HPDE6-E6E7 (cell line): Measurements from ENCODE around the gene BIN1.

Source experiments
- DNase-seq: peaks from one replicate; pipeline ENCODE4 v3.0.0; 2011; ENCODE audit warnings: missing footprints; ENCODE audit errors: extremely low spot score

BIN1 gene

DNA sequence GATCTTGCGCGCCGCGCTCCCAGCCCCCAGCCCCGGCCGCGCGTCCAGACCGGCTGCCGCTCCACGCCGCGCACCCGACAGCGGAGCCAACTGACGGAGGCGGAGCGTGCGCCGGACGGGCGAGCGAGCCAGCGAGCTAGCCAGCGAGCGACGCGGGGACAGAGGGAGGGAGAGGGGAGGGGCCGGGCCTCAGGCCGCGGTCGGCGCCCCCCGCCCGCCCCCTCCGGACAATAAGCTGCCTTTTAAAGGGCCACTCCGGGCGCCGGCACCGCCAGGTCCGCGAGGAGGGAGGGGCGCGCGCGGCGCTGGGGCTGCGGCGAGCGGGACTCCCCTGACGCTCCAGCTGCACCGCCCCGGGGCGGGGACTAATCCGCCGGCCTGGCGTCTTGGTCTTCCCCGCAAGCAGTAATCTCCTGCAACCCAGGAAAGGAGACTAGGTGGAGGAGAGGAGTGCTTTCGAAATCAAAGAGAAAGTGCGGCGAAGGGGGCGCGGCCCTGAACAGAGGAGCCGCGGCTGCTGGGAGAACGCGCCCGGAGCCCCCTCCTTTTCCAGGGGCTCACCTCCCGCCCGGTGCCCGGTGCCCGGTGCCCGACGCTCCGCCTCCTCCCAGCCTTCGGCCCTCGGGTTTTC, at the start of gene BIN1:
Gene BIN1, minus strand, starts transcription at position 164 of the 631 bp plus-strand sequence. CDS start 211 bp downstream, outside the sequence.
- DNase-seq = peak; percentile 97

GRCh38 chr2:127155947-127156346, 49.0 kb upstream of the BIN1 start:
- DNase-seq = no peak

- DNase-seq = no peak
Observed at GRCh38 chr2:127155028-127155581, 48.2 kb upstream of the BIN1 start.

DNA sequence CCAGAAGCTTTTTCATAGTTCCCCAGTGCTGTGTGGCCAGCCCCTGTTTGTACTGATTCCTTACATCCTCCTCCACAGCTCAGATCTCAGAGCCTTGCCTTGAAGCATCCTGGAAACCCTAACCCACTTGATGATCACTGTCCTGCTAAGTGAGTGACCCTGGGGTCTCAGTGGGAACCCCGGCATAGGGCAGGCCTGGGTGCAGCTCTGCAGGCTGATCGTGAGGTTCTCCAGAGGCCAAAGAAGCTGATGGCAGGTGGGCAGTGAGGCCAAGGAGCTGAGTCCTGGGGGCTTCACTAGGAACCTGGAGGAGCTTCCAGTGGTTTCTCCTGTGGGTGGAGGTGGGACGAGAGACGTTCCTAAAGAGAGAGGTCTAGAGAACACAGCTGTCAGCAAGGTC, 47.4 kb upstream of the BIN1 start:
- no peak for DNase-seq

DNA sequence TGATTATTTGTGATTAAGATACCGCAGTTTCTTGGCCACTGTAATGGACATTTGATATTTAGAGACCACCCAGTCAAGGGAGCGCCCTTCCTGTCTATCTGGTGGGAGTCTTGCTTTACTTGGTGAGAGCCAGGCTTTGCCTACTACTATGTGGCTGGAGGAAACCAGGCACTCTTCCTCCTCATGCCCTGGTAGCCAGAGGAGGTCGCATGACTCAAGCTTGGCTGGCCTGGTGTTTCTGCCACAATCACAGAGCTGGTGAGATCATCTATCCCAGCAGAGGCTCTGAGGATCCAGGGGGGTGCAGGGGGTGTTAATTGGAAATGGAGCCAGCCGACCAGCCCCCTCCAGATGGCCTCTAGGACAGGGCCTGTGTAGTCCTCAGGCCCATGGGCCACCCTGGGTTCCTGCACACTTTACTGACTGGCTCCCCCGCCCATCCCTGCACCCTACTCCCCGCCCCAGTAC, 46.8 kb upstream of the BIN1 start:
- DNase-seq = peak; percentile 83

DNA sequence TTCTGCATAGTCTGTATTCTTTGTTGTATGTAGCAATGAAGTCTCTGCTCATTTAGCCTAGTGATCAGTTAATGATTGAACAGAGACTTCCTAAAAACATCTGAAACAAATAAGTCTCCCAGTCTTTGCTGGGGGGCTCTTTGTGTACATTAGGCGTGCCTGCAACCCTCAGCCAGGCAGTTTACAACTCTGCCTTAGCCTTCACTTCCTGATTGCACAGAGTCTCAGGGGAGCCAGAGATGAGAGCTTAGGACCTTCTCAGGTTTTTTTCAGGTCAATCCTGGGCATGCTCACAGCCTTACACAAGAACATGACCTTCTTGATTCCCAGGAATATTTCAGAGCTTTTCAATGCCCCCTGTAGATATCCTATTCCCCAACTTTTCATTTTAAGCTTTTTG, 44.0 kb upstream of the BIN1 start:
- DNase-seq = no peak

GRCh38 chr2:127149384-127149783, 42.4 kb upstream of the BIN1 start:
- DNase-seq = peak; percentile 56

- no peak for DNase-seq
Observed at GRCh38 chr2:127146820-127147502, 40.0 kb upstream of the BIN1 start.

DNA sequence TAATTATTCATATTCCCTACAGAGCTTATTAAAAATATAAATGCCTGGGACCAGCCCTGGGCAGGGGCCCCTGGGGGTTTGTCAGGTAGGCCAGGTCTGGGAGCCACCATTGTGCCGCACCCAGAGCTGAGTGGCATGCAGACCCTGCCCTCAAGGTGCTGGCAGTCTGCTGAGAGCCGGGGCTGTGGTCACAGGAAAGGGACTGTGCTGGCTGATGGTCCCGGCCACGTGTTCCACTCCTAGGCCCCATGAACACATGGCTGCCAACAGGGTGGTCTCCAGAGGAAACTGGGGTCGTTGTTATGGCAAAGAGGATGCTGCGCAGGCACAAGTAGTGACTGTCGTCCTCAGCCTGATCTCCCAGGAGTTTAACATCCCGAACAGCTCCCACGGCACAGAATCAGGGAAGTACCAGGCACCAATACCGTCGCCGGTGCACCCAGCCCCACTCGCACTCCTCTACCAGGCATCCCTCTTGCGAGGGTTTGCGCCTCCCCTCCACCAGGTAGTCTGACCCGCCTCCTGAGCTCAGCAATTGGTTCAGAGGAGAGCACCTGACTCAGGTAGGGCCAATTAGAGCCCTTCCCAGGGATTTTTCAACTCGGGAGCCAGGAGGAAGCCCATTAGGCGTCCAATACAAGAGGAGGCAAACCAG, 39.2 kb upstream of the BIN1 start:
- DNase-seq = no peak

DNA sequence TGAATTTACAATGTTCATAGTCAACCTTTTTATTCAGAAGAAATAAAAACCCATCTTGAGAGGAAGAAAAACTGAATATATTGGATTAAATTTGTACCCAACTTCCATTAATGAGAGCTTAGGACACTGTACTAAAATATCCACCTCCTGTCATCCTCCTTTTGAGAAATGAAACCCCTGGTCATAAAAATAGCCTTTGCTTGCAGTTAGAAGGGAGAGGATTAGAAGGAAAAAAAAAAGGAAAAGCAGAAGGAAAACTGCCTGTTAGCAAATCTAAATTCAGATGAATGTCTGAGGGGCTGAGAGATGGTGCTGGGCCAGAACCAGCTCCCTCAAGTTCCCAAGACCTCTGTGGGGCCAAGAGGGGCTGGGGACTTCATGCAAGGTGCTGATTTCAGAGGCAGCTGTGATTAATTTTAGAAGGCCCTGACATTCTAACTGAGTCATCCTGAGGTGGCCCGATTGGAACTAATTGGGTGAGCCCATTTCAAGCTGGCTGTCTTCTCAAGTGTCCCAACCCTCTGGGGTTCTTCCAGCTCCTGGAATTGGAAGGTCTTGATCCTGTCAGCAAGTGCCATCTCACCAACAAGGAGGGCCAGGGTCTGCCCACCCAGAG, 38.4 kb upstream of the BIN1 start:
- DNase-seq = no peak

- DNase-seq = peak; percentile 38
Observed at GRCh38 chr2:127143841-127144782, 37.2 kb upstream of the BIN1 start.

DNA sequence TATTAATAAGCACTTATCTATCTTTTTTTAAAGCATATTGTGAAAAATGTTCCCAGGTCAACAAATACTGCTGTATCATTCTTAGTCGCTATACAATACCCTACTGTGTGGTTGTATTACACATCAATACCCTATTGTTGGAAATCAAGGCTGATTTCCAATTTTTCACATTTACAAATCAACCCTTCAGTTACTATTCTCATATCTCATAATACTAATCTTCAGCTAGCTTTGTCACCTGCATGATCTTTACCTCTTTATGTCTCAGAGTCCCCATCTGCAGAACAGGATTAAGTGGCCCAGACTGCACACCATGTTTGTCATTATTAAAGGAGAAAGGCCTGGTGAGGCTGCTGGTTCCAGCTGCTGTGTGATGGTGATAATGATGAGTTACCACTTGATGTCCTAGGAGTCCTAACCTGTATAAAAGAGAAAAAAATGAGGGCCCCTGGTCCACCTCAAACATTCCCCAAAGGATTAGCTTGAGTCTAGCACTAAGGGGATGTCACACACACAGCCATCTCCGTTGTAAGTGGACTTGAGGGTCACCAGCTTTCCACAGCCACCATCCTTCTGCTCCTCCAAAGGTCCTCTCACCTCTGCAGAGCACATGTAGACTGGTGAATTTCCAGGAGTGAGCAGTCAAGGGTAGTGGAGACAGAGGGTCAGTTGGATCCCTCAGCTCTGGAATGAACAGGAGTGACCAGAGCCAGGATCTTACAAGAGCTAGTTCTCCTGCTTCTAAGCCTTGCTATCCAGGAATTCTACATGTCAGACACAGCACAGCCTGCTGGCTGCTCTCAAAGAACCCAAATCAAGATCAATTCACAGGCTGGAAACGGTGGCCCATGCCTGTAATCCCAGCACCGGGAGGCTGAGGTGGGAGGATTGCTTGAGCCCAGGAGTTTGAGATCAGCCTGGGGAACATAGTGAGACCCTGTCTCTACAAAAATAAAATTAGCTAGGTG, 36.0 kb upstream of the BIN1 start:
- no peak for DNase-seq

DNA sequence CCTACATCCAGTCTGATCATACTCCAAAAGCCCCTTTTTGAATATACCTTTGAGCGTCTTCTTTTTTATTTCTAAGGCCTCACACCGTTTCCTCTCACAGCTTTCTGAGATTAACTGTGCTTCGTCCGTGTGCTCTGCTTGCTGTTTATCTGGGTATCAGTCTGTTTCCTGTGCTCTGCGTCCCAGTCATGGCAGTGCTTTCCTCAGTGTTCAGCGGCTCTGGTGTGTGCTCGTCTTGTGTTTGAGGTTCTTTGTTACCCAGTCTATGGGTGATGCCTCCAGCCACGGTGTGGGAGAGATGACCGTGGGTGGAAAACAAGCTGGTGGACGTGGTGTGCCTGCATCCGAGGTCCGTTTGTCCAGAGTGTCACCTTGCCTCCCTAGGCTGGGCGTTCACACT, 33.6 kb upstream of the BIN1 start:
- DNase-seq = no peak

DNA sequence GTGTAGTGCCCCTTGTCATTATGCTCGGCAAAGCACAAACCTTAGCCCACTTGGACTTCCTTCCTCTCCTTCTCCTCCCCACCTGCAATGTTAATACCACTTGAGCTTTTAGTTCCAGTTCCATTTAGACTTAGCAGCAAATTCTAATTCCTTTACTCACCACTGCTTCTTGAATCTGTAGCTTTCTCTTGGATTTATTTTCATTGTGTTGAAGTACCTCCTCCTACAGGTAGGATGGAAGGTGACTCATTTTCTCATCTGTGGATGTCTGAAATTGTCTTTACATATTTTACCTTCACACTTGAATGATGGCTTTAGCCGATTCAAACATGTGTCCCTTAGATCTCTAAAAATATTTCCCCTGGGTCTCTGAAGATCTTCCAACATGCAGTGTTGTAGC, 32.8 kb upstream of the BIN1 start:
- peak; percentile 62 for DNase-seq

DNA sequence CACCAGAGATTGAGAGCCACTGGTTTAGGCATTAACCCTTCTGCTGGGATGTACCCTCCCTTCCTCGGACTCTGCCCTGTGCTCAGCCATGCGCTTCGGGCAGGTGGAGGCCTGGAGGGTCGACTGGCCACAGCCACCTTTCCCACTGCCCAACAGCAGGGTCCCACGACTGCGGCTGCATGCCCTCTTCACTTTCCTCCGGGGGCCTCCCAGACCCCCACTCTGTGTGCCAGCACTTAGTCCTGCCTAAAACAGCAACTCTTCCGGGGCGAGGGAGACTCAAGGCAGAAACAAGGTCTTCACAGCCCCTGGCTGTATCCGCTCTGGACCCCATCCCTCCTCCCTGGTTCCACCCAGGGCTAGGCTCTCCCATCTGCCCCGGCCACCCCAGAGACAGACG, 31.3 kb upstream of the BIN1 start:
- no peak for DNase-seq

DNA sequence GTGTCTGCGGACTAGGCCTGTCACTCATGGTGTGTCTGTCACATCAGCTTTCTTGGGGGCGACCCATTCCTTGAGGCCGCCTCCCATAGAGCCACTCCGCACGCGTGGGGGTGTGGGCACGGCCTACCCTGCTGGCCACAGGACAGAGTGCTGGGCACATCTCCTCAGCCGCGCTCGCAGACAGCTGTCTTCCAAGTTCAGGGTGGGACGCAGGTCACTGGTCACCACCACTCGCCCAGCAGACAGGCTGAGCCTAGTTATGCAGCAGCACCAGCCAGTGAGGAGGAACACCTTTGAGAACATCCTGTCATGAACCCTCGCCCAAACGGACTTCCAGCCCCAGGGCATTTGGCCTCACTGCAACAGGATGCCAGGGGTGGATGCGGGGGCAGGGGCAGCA, 30.8 kb upstream of the BIN1 start:
- DNase-seq = no peak

DNA sequence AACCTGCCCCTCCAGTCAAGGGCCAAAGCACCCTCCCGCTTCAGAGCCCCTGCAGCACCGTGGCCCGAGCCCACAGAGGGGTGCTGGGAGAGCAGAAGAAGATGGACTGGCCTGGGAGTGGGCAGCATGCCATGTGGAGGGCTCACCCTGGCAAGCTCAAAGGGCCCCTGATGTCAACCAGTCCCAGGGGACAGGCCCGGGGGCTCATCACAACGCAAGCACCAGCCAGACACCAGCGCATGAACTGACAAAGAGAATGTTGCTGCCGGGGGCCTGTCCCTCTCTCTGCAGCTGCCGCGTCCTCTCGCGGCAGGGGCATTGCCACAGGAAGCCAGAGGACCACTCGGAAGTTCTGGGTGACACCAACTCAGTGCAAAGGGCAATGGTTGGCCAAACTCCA, 30.3 kb upstream of the BIN1 start:
- no peak for DNase-seq

- no peak for DNase-seq
Observed at GRCh38 chr2:127134833-127135830, 28.2 kb upstream of the BIN1 start.

GRCh38 chr2:127134235-127134634, 27.3 kb upstream of the BIN1 start:
- DNase-seq = no peak
